ENCODE results near the gene LVRN.

DNA sequence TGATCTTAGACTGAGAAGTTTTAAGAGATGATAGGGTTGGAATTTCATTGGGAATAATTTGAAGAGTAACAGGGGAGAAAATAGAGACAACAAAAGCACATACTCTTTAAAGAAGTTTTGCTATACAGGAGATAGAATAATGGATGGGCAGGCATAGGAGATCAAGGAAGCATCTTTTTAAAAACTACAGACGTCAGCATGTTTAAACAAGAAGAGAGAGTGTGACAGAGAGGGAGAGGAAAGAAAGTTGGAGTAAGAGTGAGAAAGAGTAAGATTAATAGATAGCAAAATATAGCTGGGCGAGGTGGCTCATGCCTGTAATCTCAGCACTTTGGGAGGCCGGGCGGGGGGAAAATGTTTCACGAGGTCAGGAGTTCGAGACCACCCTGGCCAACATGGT is 5.3 kb upstream of the LVRN start:
- TF ChIP-seq, protein P1, sequence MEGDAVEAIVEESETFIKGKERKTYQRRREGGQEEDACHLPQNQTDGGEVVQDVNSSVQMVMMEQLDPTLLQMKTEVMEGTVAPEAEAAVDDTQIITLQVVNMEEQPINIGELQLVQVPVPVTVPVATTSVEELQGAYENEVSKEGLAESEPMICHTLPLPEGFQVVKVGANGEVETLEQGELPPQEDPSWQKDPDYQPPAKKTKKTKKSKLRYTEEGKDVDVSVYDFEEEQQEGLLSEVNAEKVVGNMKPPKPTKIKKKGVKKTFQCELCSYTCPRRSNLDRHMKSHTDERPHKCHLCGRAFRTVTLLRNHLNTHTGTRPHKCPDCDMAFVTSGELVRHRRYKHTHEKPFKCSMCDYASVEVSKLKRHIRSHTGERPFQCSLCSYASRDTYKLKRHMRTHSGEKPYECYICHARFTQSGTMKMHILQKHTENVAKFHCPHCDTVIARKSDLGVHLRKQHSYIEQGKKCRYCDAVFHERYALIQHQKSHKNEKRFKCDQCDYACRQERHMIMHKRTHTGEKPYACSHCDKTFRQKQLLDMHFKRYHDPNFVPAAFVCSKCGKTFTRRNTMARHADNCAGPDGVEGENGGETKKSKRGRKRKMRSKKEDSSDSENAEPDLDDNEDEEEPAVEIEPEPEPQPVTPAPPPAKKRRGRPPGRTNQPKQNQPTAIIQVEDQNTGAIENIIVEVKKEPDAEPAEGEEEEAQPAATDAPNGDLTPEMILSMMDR (IDR thresholded peaks at IDR 0.05), result no peak
- TF ChIP-seq ZFX (IDR thresholded peaks at IDR 0.05; ENCODE audit: borderline replicate concordance), result no peak
